H1 (cell line): ENCODE results near the gene UMAD1. TPM values are rescaled to one million over a fixed set of nuclear protein-coding genes. Genes with fewer than 3 reads are reported as not detected.

Experiments
- CTCF ChIA-PET: fragments of 300-600 bp; sonication (Branson Sonifier 250); formaldehyde crosslinking; loops from one replicate; lab custom pipeline; 2021; ENCODE audit not compliant: partially characterized antibody; lab: Charles Lee
- POLR2A ChIA-PET: fragments of 300-600 bp; sonication (Branson Sonifier 250); formaldehyde crosslinking; loops from one replicate; lab custom pipeline; 2021; ENCODE audit warnings: inconsistent platforms; ENCODE audit not compliant: partially characterized antibody; lab: Charles Lee
- DNase-seq, 2 experiments: peaks; one replicate each; pipeline versions ENCODE4 v3.0.0 to v3.0.0-alpha.2; 2010 to 2022; ENCODE audit warnings: low spot score in 2 of 2, low read depth in 1 of 2, mixed read lengths in 1 of 2
- FAIRE-seq: peaks from 2 replicates; lab custom pipeline; 2011; peaks lifted over from hg19 to GRCh38; lab: Jason Lieb, UNC
- H2AFZ ChIP-seq: 2 replicates; pipeline ENCODE4 v1.8.1; 2012; ENCODE audit warnings: low read length, inconsistent platforms
- H2AK5ac ChIP-seq: 2 replicates; pipeline ENCODE4 v1.6.1; 2013; ENCODE audit warnings: low read depth, low read length
- H2BK120ac ChIP-seq: replicated peaks from 2 replicates; pipeline ENCODE3; 2013; ENCODE audit warnings: low read depth, low read length, inconsistent platforms
- H2BK12ac ChIP-seq: 2 replicates; pipeline ENCODE4 v1.6.1; 2013; ENCODE audit warnings: low read depth, low read length
- H2BK15ac ChIP-seq: 2 replicates; pipeline ENCODE4 v1.6.1; 2013; ENCODE audit warnings: low read length
- H2BK20ac ChIP-seq: 2 replicates; pipeline ENCODE4 v1.6.1; 2013; ENCODE audit warnings: low read length
- H2BK5ac ChIP-seq: 2 replicates; pipeline ENCODE4 v1.6.1; 2013; ENCODE audit warnings: low read depth, low read length
- H3K14ac ChIP-seq: 2 replicates; pipeline ENCODE4 v1.6.1; 2013; ENCODE audit warnings: inconsistent platforms; ENCODE audit not compliant: insufficient read length
- H3K18ac ChIP-seq: 2 replicates; pipeline ENCODE4 v1.6.1; 2013; ENCODE audit warnings: low read length; ENCODE audit errors: extremely low read depth
- H3K23ac ChIP-seq: 2 replicates; pipeline ENCODE4 v1.6.1; 2013; ENCODE audit warnings: inconsistent platforms; ENCODE audit not compliant: insufficient read length
- H3K23me2 ChIP-seq: 2 replicates; pipeline ENCODE4 v1.6.1; 2013; ENCODE audit warnings: low read depth, low read length
- H3K27ac ChIP-seq: 2 replicates; pipeline ENCODE4 v1.6.1; 2011; ENCODE audit warnings: low read depth, low read length, inconsistent platforms
- H3K27me3 ChIP-seq, 4 experiments: replicated peaks in 1 of 4; 1 replicate in 1 of 4; 2 replicates in 3 of 4; pipeline versions ENCODE4 v1.6.1 to v1.8.1; 2011 to 2013; ENCODE audit warnings: low read length in 3 of 4, mild to moderate bottlenecking in 3 of 4, inconsistent platforms in 2 of 4, mixed read lengths in 2 of 4, moderate library complexity in 1 of 4; ENCODE audit not compliant: control insufficient read depth in 3 of 4, insufficient read depth in 3 of 4; ENCODE audit errors: extremely low read depth in 1 of 4
- H3K36me3 ChIP-seq, 4 experiments: 2 replicates each; pipeline versions ENCODE4 v1.6.1 to v1.8.1; 2011 to 2013; ENCODE audit warnings: mild to moderate bottlenecking in 4 of 4, low read length in 3 of 4, moderate library complexity in 2 of 4, control low read depth in 1 of 4, inconsistent platforms in 1 of 4; ENCODE audit not compliant: insufficient read depth in 4 of 4, control insufficient read depth in 2 of 4
- H3K4ac ChIP-seq: replicated peaks from 2 replicates; pipeline ENCODE3; 2013; ENCODE audit warnings: low read length, low read depth, mixed read lengths, inconsistent platforms; ENCODE audit not compliant: insufficient read length
- H3K4me1 ChIP-seq, 4 experiments: replicated peaks in 1 of 4; 1 replicate in 1 of 4; 2 replicates in 3 of 4; pipeline versions ENCODE4 v1.6.1 to v1.8.1; 2011 to 2013; ENCODE audit warnings: low read length in 3 of 4, inconsistent platforms in 2 of 4, mixed read lengths in 1 of 4; ENCODE audit not compliant: insufficient read depth in 4 of 4, control insufficient read depth in 3 of 4
- H3K4me2 ChIP-seq, 2 experiments: 2 replicates each; pipeline versions ENCODE4 v1.6.1 to v1.8.1; 2011 to 2013; ENCODE audit warnings: low read depth in 2 of 2, low read length in 2 of 2, control low read depth in 1 of 2, inconsistent platforms in 1 of 2, mild to moderate bottlenecking in 1 of 2; ENCODE audit not compliant: insufficient read depth in 1 of 2
- H3K4me3 ChIP-seq, 4 experiments: fragments of 200-600, 300-600 bp in 1 of 4; sonication (generic), shearing (Covaris generic), sonication (Bioruptor Twin) in 1 of 4; 2 replicates each; pipeline versions ENCODE4 v1.5.1 to v1.8.1; 2011 to 2016; ENCODE audit warnings: low read length in 4 of 4, low read depth in 3 of 4, control low read depth in 2 of 4, inconsistent platforms in 2 of 4, mild to moderate bottlenecking in 2 of 4, mixed read lengths in 1 of 4, moderate library complexity in 1 of 4; ENCODE audit not compliant: insufficient read depth in 2 of 4; ENCODE audit errors: extremely low read depth in 1 of 4
- H3K56ac ChIP-seq: replicated peaks from 2 replicates; pipeline ENCODE3; 2013; ENCODE audit warnings: low read depth, mild to moderate bottlenecking, mixed read lengths, low read length, inconsistent platforms; ENCODE audit not compliant: insufficient read length
- H3K79me1 ChIP-seq: 2 replicates; pipeline ENCODE4 v1.6.1; 2013; ENCODE audit warnings: low read depth, low read length, control low read depth
- H3K79me2 ChIP-seq, 2 experiments: 2 replicates each; pipeline versions ENCODE4 v1.6.1 to v1.8.1; 2012 to 2013; ENCODE audit warnings: low read length in 2 of 2, mild to moderate bottlenecking in 2 of 2, inconsistent platforms in 1 of 2; ENCODE audit not compliant: insufficient read depth in 2 of 2, control insufficient read depth in 1 of 2
- H3K9ac ChIP-seq, 4 experiments: replicated peaks in 1 of 4; 1 replicate in 1 of 4; 2 replicates in 3 of 4; pipeline versions ENCODE4 v1.6.1 to v1.8.1; 2011 to 2013; ENCODE audit warnings: low read depth in 3 of 4, low read length in 3 of 4, control low read depth in 2 of 4, mild to moderate bottlenecking in 2 of 4, moderate library complexity in 2 of 4, inconsistent platforms in 1 of 4; ENCODE audit errors: extremely low read depth in 1 of 4
- H3K9me3 ChIP-seq, 2 experiments: 2 replicates each; pipeline versions ENCODE4 v1.6.1 to v1.8.1; 2012 to 2013; ENCODE audit warnings: mild to moderate bottlenecking in 2 of 2, moderate library complexity in 2 of 2, control low read depth in 1 of 2, inconsistent platforms in 1 of 2, low read depth in 1 of 2, low read length in 1 of 2, mixed read lengths in 1 of 2; ENCODE audit not compliant: insufficient read depth in 2 of 2
- H4K20me1 ChIP-seq, 2 experiments: replicated peaks in 1 of 2; 2 replicates each; pipeline versions ENCODE3 to v1.8.1; 2011 to 2013; ENCODE audit warnings: inconsistent platforms in 2 of 2, low read length in 2 of 2, mild to moderate bottlenecking in 1 of 2; ENCODE audit not compliant: insufficient read depth in 2 of 2, control insufficient read depth in 1 of 2
- H4K5ac ChIP-seq: 2 replicates; pipeline ENCODE4 v1.6.1; 2013; ENCODE audit warnings: low read length, low read depth, mixed read lengths, inconsistent platforms; ENCODE audit not compliant: insufficient read length
- H4K8ac ChIP-seq: 2 replicates; pipeline ENCODE4 v1.8.0; 2013; ENCODE audit warnings: mild to moderate bottlenecking, moderate library complexity, low read length, inconsistent platforms; ENCODE audit not compliant: insufficient read depth; ENCODE audit errors: extremely low read depth
- H4K91ac ChIP-seq: replicated peaks from 2 replicates; pipeline ENCODE3; 2013; ENCODE audit warnings: low read length, mixed read lengths, inconsistent platforms; ENCODE audit not compliant: insufficient read length
- EGR1 ChIP-seq: IDR thresholded peaks from 2 replicates; pipeline ENCODE4 v1.6.1; 2011; ENCODE audit warnings: low read depth, low read length, borderline replicate concordance
- FOSL1 ChIP-seq: IDR thresholded peaks from 2 replicates; pipeline ENCODE4 v1.6.1; 2011; ENCODE audit warnings: mild to moderate bottlenecking, low read depth, low read length, moderate library complexity; ENCODE audit not compliant: insufficient read depth
- GABPA ChIP-seq: IDR thresholded peaks from 2 replicates; pipeline ENCODE4 v1.6.1; 2011; ENCODE audit warnings: mild to moderate bottlenecking, low read length, moderate library complexity, borderline replicate concordance; ENCODE audit not compliant: insufficient read depth
- JUN ChIP-seq: IDR thresholded peaks from 2 replicates; pipeline ENCODE4 v1.6.1; 2011; ENCODE audit warnings: low read depth, mild to moderate bottlenecking, improper control_type of control experiment, low read length
- PHF8 ChIP-seq: fragments of 200-600 bp; sonication (generic); conservative IDR thresholded peaks from 2 replicates; pipeline ENCODE4 v1.7.1; 2012; ENCODE audit warnings: low read depth, mild to moderate bottlenecking, inconsistent platforms, low read length, moderate library complexity
- RBBP5 ChIP-seq: IDR thresholded peaks from 2 replicates; pipeline ENCODE4 v1.7.1; 2012; ENCODE audit warnings: low read depth, mild to moderate bottlenecking, inconsistent platforms, low read length, moderate library complexity, borderline replicate concordance
- RFX5 ChIP-seq: IDR thresholded peaks from 2 replicates; pipeline ENCODE4 v1.6.1; 2011; ENCODE audit warnings: low read depth, low read length, improper control_type of control experiment, borderline replicate concordance
- RXRA ChIP-seq: IDR thresholded peaks from 2 replicates; pipeline ENCODE4 v1.6.1; 2011; ENCODE audit warnings: low read depth, mild to moderate bottlenecking, low read length, moderate library complexity; ENCODE audit not compliant: insufficient read depth
- SIN3A ChIP-seq, 2 experiments: IDR thresholded peaks in 1 of 2; conservative IDR thresholded peaks in 1 of 2; 2 replicates each; pipeline ENCODE4 v1.6.1; 2011 to 2012; ENCODE audit warnings: low read length in 2 of 2, improper control_type of control experiment in 1 of 2, low read depth in 1 of 2, mild to moderate bottlenecking in 1 of 2
- SIX5 ChIP-seq: IDR thresholded peaks from 2 replicates; pipeline ENCODE4 v1.6.1; 2011; ENCODE audit warnings: mild to moderate bottlenecking, low read depth, low read length
- WGBS, 2 experiments: shearing (Covaris generic) in 1 of 2; methylation state at CpG; one replicate each; pipeline versions ENCODE4 v1.1.6 to v1.1.7; 2013 to 2015; ENCODE audit warnings: low lambda C conversion rate in 2 of 2, mixed read lengths in 2 of 2, inconsistent platforms in 1 of 2, low coverage in 1 of 2, missing lambda C conversion rate in 1 of 2; ENCODE audit not compliant: insufficient replicate concordance in 2 of 2, insufficient coverage in 1 of 2, insufficient read length in 1 of 2; ENCODE audit errors: extremely low coverage in 1 of 2, missing lambda C conversion rate in 1 of 2; 5-methylcytosine and 5-hydroxymethylcytosine counted together
- polyA plus RNA-seq, 7 experiments: library from polyadenylated mRNA; depleted of rRNA in 3 of 7; stranded (reverse) in 5 of 7; unstranded in 2 of 7; fragments of >200 nt in 5 of 7; fragments of 200-250 nt in 2 of 7; gene quantifications; 1 replicate in 5 of 7; 2 replicates in 1 of 7; 4 replicates in 1 of 7; pipeline versions ENCODE4 v1.2.1 to v1.2.3, GENCODE V29; 2011 to 2013; ENCODE audit warnings: missing spikeins in 2 of 7, mixed read lengths in 2 of 7
- total RNA-seq: library from RNA; stranded (reverse); fragmentation: NEBNext Ultra II Directional; extraction: Animal tissue kit (Norgen Biotek cat#: 25700); gene quantifications from 2 replicates; pipeline ENCODE4 v1.2.1, GENCODE V29; 2021
- TF ChIP-seq, protein P1 (sequence below): IDR thresholded peaks from 2 replicates; pipeline ENCODE4 v1.6.1; 2012; ENCODE audit warnings: inconsistent platforms
- TF ChIP-seq, protein P2 (sequence below): IDR thresholded peaks from 2 replicates; pipeline ENCODE4 v1.6.1; 2011; ENCODE audit warnings: low read length, improper control_type of control experiment

Gene UMAD1
- total and polyA plus RNA-seq, 2 of the 8 experiments (the other 6 are each of a cell fraction or from before 2014, with no cell fraction given), result 10.4 to 12.3 TPM

DNA sequence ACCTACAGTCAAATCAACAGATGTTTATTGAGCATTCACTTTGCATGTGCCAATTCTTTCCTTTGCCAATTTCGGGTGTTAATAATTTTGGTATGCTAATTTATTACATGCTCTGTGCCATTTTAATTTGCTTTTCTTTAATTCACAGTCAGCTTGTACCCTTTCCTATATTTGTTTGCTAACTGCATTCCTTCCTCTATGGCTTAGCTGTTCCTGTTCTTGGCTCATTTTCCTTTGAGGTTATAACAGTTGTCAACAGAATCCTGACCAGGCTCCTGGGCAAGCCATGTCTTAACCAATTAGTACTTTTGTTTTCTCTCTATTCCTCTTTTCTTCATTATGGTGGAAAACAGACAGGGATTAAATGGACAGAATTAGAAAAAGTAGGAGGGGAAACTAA, 151.5 kb downstream of the UMAD1 start:
- peaks cover 0 to 3% of the 10 kb centered on the region in 2 experiments; a peak in 1 of 4 replicates for H3K9me3 ChIP-seq
- H3K36me3 ChIP-seq, result peaks cover 0 to 2% (median 0%) of the 10 kb centered on the region in 4 experiments; a peak in 2 of 8 replicates
- CTCF ChIA-PET, result interaction anchor here (1.1 kb wide), 1 partner anchor 445 kb away, joined by 3 read pairs; no protein-coding TSS in a partner anchor
- no peak overlapping the region for H2BK12ac ChIP-seq
- no peak overlapping the region for H2BK5ac ChIP-seq
- no peak overlapping the region for H3K14ac ChIP-seq
- no peak overlapping the region for H3K4ac ChIP-seq
- no peaks in the 10 kb centered on the region; a peak in 1 of 7 replicates for H3K27me3 ChIP-seq
- H4K5ac ChIP-seq, result no peak overlapping the region
- H3K23ac ChIP-seq, result no peak overlapping the region
- H2AK5ac ChIP-seq, result no peak overlapping the region
- no peak overlapping the region for H2BK15ac ChIP-seq
- H2AFZ ChIP-seq, result no peak overlapping the region
- no peaks in the 10 kb centered on the region for H3K79me1 ChIP-seq
- no peak overlapping the region for H2BK120ac ChIP-seq
- WGBS, 2 experiments, result 100% methylated on average over 1 of the region's 1 CpG; no CpG with 5 or more reads in 1 of the 2 experiments
- H4K8ac ChIP-seq, result no peak overlapping the region
- H3K4me3 ChIP-seq, result no peak overlapping the region
- H3K18ac ChIP-seq, result no peak overlapping the region
- H4K91ac ChIP-seq, result no peak overlapping the region
- H3K27ac ChIP-seq, result no peak overlapping the region
- no peaks in the 10 kb centered on the region for H3K79me2 ChIP-seq
- peaks cover 0 to 7% (median 4%) of the 10 kb centered on the region in 4 experiments; a peak in 3 of 7 replicates for H3K4me1 ChIP-seq
- H3K9ac ChIP-seq, result no peak overlapping the region
- H4K20me1 ChIP-seq, result no peaks in the 10 kb centered on the region
- no peak overlapping the region for H2BK20ac ChIP-seq
- no peak overlapping the region for H3K4me2 ChIP-seq
- FAIRE-seq, result no peak
- H3K23me2 ChIP-seq, result no peaks in the 10 kb centered on the region
- H3K56ac ChIP-seq, result no peak overlapping the region
- POLR2A ChIA-PET, result no interaction called here
- DNase-seq, result no peak
- TF ChIP-seq, protein P1, sequence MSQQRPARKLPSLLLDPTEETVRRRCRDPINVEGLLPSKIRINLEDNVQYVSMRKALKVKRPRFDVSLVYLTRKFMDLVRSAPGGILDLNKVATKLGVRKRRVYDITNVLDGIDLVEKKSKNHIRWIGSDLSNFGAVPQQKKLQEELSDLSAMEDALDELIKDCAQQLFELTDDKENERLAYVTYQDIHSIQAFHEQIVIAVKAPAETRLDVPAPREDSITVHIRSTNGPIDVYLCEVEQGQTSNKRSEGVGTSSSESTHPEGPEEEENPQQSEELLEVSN, result no peak
- TF ChIP-seq JUN (no peak), EGR1 (no peak), RXRA (no peak), SIN3A (conservative IDR thresholded peaks at IDR 0.05 in 1 of 2, IDR thresholded peaks at IDR 0.05 in 1 of 2; ENCODE audit: low read depth in 1 of 2, low read length in 2 of 2) (no peak), GABPA (no peak), FOSL1 (no peak), RFX5 (no peak), PHF8 (no peak), RBBP5 (no peak), SIX5 (no peak)
- TF ChIP-seq, protein P2, sequence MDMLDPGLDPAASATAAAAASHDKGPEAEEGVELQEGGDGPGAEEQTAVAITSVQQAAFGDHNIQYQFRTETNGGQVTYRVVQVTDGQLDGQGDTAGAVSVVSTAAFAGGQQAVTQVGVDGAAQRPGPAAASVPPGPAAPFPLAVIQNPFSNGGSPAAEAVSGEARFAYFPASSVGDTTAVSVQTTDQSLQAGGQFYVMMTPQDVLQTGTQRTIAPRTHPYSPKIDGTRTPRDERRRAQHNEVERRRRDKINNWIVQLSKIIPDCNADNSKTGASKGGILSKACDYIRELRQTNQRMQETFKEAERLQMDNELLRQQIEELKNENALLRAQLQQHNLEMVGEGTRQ, result no peak
